Esophagus muscularis mucosa (tissue), 4 donors: Measurements from ENCODE around the gene PUDP. TPM values are rescaled to one million over a fixed set of nuclear protein-coding genes. Genes with fewer than 3 reads are reported as not detected.

Experiments used
- DNase-seq: peaks from one replicate; pipeline ENCODE4 v3.0.0-alpha.2; 2017; ENCODE audit errors: extremely low spot score
- H3K27ac ChIP-seq, 4 donors: fragments of 200-600 bp; sonication (generic); replicated peaks in 1 of 4; 1 replicate in 3 of 4; 2 replicates in 1 of 4; pipeline ENCODE4 v1.5.1; 2016 to 2019; ENCODE audit warnings: mild to moderate bottlenecking in 1 of 4
- H3K27me3 ChIP-seq, 4 donors: fragments of 200-600 bp; sonication (generic); one replicate each; pipeline versions ENCODE4 v1.5.1 to v1.6.0; 2016 to 2019
- H3K36me3 ChIP-seq, 4 donors: fragments of 200-600 bp; sonication (generic); one replicate each; pipeline ENCODE4 v1.5.1; 2016 to 2019
- H3K4me1 ChIP-seq, 4 donors: fragments of 200-600 bp; sonication (generic); one replicate each; pipeline ENCODE4 v1.5.1; 2016 to 2019
- H3K4me3 ChIP-seq, 4 donors: fragments of 200-600 bp; sonication (generic); 1 replicate in 2 of 4; 2 replicates in 2 of 4; pipeline ENCODE4 v1.5.1; 2016 to 2019; ENCODE audit warnings: mild to moderate bottlenecking in 4 of 4, moderate library complexity in 1 of 4
- H3K9me3 ChIP-seq, 4 donors: fragments of 200-600 bp; sonication (generic); 1 replicate in 3 of 4; 2 replicates in 1 of 4; pipeline ENCODE4 v1.5.1; 2016 to 2019
- EP300 ChIP-seq: sonication (generic); formaldehyde crosslinking; IDR thresholded peaks from one replicate; pipeline ENCODE4 v1.6.1; 2017; ENCODE audit warnings: antibody characterized with exemption
- POLR2A ChIP-seq: fragments of 450-650 bp; IDR thresholded peaks from one replicate; pipeline ENCODE4 v1.6.1; 2017; ENCODE audit warnings: antibody characterized with exemption, moderate library complexity, mild to moderate bottlenecking, low read depth
- POLR2AphosphoS5 ChIP-seq, 2 donors: sonication (generic); formaldehyde crosslinking; IDR thresholded peaks; one replicate each; pipeline ENCODE4 v1.6.1; 2017; ENCODE audit warnings: antibody characterized with exemption in 2 of 2
- WGBS: methylation state at CpG from one replicate; pipeline ENCODE4 v1.1.5; 2018; 5-methylcytosine and 5-hydroxymethylcytosine counted together
- intact Hi-C: fragments of 100-400 bp; cut with DNase I; formaldehyde crosslinking; loops from one replicate; pipeline ENCODE4 v1.15.1; 2023
- total RNA-seq, 4 donors: library from RNA; depleted of rRNA; stranded (reverse); fragments of >200 nt; gene quantifications; one replicate each; pipeline versions ENCODE4 v1.1.0 to v1.2.1, GENCODE V29; 2016
- TF ChIP-seq, protein P1 (sequence below), 3 experiments: fragments of 200-600 bp in 2 of 3; fragments of 450-650 bp in 1 of 3; sonication (generic) in 2 of 3; IDR thresholded peaks; one replicate each; pipeline ENCODE4 v1.5.1; 2017 to 2019; ENCODE audit warnings: antibody characterized with exemption in 3 of 3, mild to moderate bottlenecking in 2 of 3, moderate library complexity in 1 of 3

PUDP gene
- total RNA-seq, 4 donors from 2014 or later, result 5.6 to 14.2 (median 9.1) TPM

DNA sequence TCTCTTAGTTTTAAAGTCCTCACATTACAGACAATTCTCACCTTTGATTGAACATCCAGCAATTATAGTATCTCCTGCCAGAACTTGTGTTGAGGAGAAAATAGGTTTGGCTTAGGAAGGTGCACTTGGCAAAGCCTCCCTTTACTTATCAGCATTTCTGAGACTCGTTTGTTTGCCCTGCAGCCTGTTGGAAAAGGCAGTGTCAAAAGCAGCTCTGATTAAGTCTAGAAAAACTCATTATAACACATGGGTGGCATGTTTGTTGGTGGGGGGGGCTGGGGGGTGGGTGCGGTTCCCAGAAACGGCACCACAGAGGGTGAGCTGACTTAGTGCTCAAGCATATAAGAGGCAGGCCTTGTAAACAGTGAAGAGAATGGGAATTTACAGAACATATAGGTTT lies 21.7 kb upstream of the PUDP start:
- no peaks in the 10 kb centered on the region for H3K36me3 ChIP-seq
- 91% methylated on average over 3 of the region's 3 CpGs for WGBS
- DNase-seq, result no peak
- H3K27me3 ChIP-seq, result no peaks in the 10 kb centered on the region
- no peak overlapping the region for H3K4me3 ChIP-seq
- TF ChIP-seq POLR2A (no peak), EP300 (no peak), POLR2AphosphoS5 (IDR thresholded peaks at IDR 0.05) (no peak)
- TF ChIP-seq, protein P1, sequence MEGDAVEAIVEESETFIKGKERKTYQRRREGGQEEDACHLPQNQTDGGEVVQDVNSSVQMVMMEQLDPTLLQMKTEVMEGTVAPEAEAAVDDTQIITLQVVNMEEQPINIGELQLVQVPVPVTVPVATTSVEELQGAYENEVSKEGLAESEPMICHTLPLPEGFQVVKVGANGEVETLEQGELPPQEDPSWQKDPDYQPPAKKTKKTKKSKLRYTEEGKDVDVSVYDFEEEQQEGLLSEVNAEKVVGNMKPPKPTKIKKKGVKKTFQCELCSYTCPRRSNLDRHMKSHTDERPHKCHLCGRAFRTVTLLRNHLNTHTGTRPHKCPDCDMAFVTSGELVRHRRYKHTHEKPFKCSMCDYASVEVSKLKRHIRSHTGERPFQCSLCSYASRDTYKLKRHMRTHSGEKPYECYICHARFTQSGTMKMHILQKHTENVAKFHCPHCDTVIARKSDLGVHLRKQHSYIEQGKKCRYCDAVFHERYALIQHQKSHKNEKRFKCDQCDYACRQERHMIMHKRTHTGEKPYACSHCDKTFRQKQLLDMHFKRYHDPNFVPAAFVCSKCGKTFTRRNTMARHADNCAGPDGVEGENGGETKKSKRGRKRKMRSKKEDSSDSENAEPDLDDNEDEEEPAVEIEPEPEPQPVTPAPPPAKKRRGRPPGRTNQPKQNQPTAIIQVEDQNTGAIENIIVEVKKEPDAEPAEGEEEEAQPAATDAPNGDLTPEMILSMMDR (IDR thresholded peaks at IDR 0.05), result no peak
- no peaks in the 10 kb centered on the region for H3K4me1 ChIP-seq
- no peak overlapping the region for H3K27ac ChIP-seq
- intact Hi-C loops, result no loop called here
- H3K9me3 ChIP-seq, result peaks cover 0 to 6% (median 0%) of the 10 kb centered on the region in 4 donors

DNA sequence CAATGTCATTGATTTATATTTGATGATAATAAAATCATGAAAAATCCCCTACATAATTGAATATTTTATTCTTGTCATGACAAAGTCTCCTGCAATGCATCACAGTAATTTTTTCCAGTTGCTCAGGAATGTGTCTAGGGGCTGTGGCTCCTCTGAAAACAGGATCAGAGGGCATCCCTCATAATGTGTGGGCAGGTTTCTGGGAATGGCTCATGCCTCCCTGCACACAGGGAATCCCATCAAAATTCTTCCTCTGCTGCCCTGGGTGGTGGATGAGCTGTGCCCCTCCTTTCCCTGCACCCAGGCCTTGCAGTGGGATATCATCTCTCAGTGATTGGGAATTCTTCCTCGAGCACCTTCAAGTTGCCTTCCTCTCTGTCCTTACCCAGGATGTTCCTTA lies 20.4 kb upstream of the PUDP start:
- no peak for DNase-seq
- intact Hi-C loops, result no loop called here
- no peaks in the 10 kb centered on the region for H3K36me3 ChIP-seq
- H3K9me3 ChIP-seq, result peaks cover 0 to 6% (median 0%) of the 10 kb centered on the region in 4 donors
- 100% methylated on average over 1 of the region's 1 CpG for WGBS
- TF ChIP-seq EP300, result no peak
- no peak for TF ChIP-seq POLR2A
- no peak overlapping the region for H3K27ac ChIP-seq
- no peak overlapping the region for H3K4me3 ChIP-seq
- H3K4me1 ChIP-seq, result no peaks in the 10 kb centered on the region
- no peaks in the 10 kb centered on the region for H3K27me3 ChIP-seq

DNA sequence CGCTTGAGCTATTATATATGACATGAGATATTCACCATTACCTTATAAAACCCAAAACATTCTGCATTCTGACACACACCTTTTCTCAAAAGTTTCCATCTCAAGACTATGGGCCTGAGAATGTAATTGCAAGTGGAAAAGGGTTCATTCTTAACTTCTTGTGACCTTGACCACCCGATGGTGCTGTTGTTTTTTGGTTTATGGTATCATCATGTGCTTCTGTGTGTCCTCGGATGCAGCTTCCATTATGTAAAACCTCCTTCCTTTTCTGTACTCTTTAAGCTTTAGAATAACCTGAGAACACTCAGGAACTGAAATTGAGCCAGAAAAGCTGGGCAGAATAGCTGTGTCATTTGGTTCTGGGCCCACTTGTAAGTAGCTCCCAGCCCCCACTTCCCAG lies 16.2 kb upstream of the PUDP start:
- TF ChIP-seq POLR2A, result no peak
- no peak for TF ChIP-seq POLR2AphosphoS5 (IDR thresholded peaks at IDR 0.05)
- no peak for TF ChIP-seq EP300
- TF ChIP-seq, protein P1 (IDR thresholded peaks at IDR 0.05), result no peak
- no peak overlapping the region for H3K4me3 ChIP-seq
- H3K27me3 ChIP-seq, result no peaks in the 10 kb centered on the region
- H3K27ac ChIP-seq, result no peak overlapping the region
- H3K9me3 ChIP-seq, result peaks cover 0 to 6% (median 0%) of the 10 kb centered on the region in 4 donors
- no peaks in the 10 kb centered on the region for H3K4me1 ChIP-seq
- DNase-seq, result no peak
- no peaks in the 10 kb centered on the region for H3K36me3 ChIP-seq
- WGBS, result 76% methylated on average over 3 of the region's 3 CpGs
- intact Hi-C loops, result no loop called here

DNA sequence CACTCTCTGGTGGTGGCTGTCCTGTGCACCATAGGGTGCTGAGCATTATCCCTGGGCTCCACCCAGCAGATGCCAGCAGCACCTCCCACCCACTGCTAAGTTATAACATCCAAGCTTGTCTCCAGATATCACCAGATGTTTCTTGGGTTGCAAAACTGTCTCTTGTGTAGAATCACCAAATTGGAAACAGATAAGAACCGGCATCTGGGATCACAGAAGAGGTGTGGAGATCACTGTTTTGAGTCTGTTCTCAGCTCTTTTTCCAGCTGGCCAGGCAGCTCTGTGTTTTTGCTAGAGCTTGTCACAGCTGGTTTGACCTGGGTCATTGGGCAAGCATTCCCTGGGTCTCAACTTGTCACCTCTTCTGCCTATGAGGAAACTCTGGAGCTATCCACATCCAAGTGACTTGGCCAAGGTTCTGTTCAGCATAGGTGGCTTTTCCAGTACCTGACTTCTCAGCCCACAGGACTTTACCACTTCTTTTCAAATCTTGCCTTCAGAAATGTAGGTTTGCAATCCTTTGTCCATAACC lies 15.3 kb upstream of the PUDP start:
- 79% methylated on average over 1 of the region's 1 CpG for WGBS
- no peaks in the 10 kb centered on the region for H3K9me3 ChIP-seq
- H3K27ac ChIP-seq, result no peak overlapping the region
- TF ChIP-seq POLR2A (no peak), POLR2AphosphoS5 (IDR thresholded peaks at IDR 0.05) (no peak), EP300 (no peak)
- TF ChIP-seq, protein P1 (IDR thresholded peaks at IDR 0.05), result no peak
- no peaks in the 10 kb centered on the region for H3K27me3 ChIP-seq
- intact Hi-C loops, result no loop called here
- no peaks in the 10 kb centered on the region for H3K4me1 ChIP-seq
- H3K36me3 ChIP-seq, result no peaks in the 10 kb centered on the region
- no peak overlapping the region for H3K4me3 ChIP-seq
- DNase-seq, result no peak

DNA sequence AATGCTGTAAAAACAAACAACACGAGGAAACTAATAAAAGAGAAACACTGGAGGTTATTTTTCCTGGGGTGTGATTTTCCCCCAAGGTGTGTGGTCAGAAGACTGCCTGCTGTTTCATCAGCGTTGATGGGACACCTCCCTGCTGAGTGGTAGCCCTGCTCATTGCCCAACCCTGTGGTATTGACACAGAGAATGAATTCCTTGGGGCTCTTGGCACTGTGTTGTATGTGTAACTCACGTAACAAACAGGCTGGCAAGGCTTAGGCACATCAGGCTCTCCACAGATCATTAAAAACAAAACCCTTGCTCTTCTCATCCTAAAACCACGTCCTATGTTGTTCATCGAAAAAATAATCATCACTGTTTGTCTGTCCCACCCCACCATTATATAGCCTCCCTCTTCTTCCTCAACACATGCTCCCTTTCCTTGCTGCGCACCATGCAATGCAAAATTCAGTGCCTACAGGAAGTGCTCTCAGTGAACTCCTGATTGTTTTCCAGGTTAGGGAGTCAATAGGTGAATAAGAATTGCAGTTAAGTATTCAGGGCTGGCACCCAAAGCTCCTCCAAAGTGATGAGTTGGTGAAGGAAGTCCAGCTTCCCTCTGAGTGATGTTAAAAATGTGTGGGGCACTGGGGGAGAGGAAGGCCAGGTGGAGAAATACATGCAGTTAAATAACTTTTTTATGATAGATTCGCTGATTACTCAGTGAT lies 11.4 kb upstream of the PUDP start:
- Histone ChIP-seq H3K27me3 (no peaks in the 10 kb centered on the region), H3K36me3 (no peaks in the 10 kb centered on the region), H3K4me3 (no peak overlapping the region), H3K4me1 (no peaks in the 10 kb centered on the region), H3K27ac (no peak overlapping the region), H3K9me3 (no peaks in the 10 kb centered on the region)
- 75% methylated on average over 7 of the region's 7 CpGs for WGBS
- TF ChIP-seq POLR2A (no peak), EP300 (no peak), POLR2AphosphoS5 (IDR thresholded peaks at IDR 0.05) (no peak)
- TF ChIP-seq, protein P1 (IDR thresholded peaks at IDR 0.05), result no peak
- no peak for DNase-seq
- intact Hi-C loops, result no loop called here
